HEK293T (cell line): ENCODE results near the gene NPR3.

Experiments used
- CTCF ChIA-PET: fragments of 350-600 bp; formaldehyde crosslinking; extraction: SDS; loops from one replicate; lab custom pipeline; 2021; ENCODE audit warnings: antibody characterized with exemption, inconsistent platforms; lab: Yijun Ruan, JAX
- POLR2A ChIA-PET: fragments of 350-600 bp; formaldehyde crosslinking; extraction: SDS; loops from one replicate; lab custom pipeline; 2020; ENCODE audit warnings: antibody characterized with exemption, inconsistent platforms; lab: Yijun Ruan, JAX
- DNase-seq: peaks from one replicate; pipeline ENCODE4 v3.0.0; 2012; ENCODE audit warnings: mixed read lengths; ENCODE audit errors: extremely low spot score
- ARNT ChIP-seq: fragments of 450-650 bp; IDR thresholded peaks from 2 replicates; pipeline ENCODE4 v1.6.1; 2017; ENCODE audit warnings: mild to moderate bottlenecking
- BHLHE40 ChIP-seq: fragments of 450-650 bp; IDR thresholded peaks from 2 replicates; pipeline ENCODE4 v1.6.1; 2016; ENCODE audit warnings: mild to moderate bottlenecking, moderate library complexity, borderline replicate concordance
- CTBP1 ChIP-seq: fragments of 450-650 bp; IDR thresholded peaks from 2 replicates; pipeline ENCODE4 v1.6.1; 2016; ENCODE audit warnings: borderline replicate concordance
- ELF4 ChIP-seq: fragments of 450-650 bp; IDR thresholded peaks from 2 replicates; pipeline ENCODE4 v1.6.1; 2017; ENCODE audit warnings: antibody characterized with exemption
- FOXA1 ChIP-seq: fragments of 450-650 bp; IDR thresholded peaks from 2 replicates; pipeline ENCODE4 v1.6.1; 2016; ENCODE audit warnings: mild to moderate bottlenecking
- FOXK2 ChIP-seq: fragments of 450-650 bp; IDR thresholded peaks from 2 replicates; pipeline ENCODE4 v1.6.1; 2016; ENCODE audit warnings: mild to moderate bottlenecking
- FOXM1 ChIP-seq: fragments of 450-650 bp; IDR thresholded peaks from 2 replicates; pipeline ENCODE4 v1.6.1; 2017; ENCODE audit warnings: mild to moderate bottlenecking, borderline replicate concordance
- HDGF ChIP-seq: fragments of 450-650 bp; IDR thresholded peaks from 2 replicates; pipeline ENCODE4 v1.6.1; 2017; ENCODE audit warnings: antibody characterized with exemption, borderline replicate concordance
- L3MBTL2 ChIP-seq: fragments of 450-650 bp; conservative IDR thresholded peaks from 2 replicates; pipeline ENCODE4 v1.6.1; 2016; ENCODE audit warnings: mild to moderate bottlenecking
- LEF1 ChIP-seq: fragments of 450-650 bp; IDR thresholded peaks from 2 replicates; pipeline ENCODE4 v1.6.1; 2017; ENCODE audit warnings: mild to moderate bottlenecking, borderline replicate concordance
- NFRKB ChIP-seq: fragments of 450-650 bp; IDR thresholded peaks from 2 replicates; pipeline ENCODE4 v1.6.1; 2016; ENCODE audit warnings: mild to moderate bottlenecking, moderate library complexity
- PKNOX1 ChIP-seq: fragments of 450-650 bp; IDR thresholded peaks from 2 replicates; pipeline ENCODE4 v1.6.1; 2016
- SP1 ChIP-seq: fragments of 450-650 bp; IDR thresholded peaks from 2 replicates; pipeline ENCODE4 v1.6.1; 2017
- SUZ12 ChIP-seq: fragments of 450-650 bp; IDR thresholded peaks from 2 replicates; pipeline ENCODE4 v1.6.1; 2016; ENCODE audit warnings: mild to moderate bottlenecking
- TARDBP ChIP-seq: fragments of 450-650 bp; IDR thresholded peaks from 2 replicates; pipeline ENCODE4 v1.6.1; 2016
- ZNF384 ChIP-seq: fragments of 450-650 bp; IDR thresholded peaks from 2 replicates; pipeline ENCODE4 v1.6.1; 2016

The NPR3 gene

GRCh38 chr5:32713770-32714381, 2.8 kb downstream of the NPR3 start:
- no peak for TF ChIP-seq LEF1
- TF ChIP-seq L3MBTL2, result no peak
- TF ChIP-seq ZNF384, result no peak
- no peak for TF ChIP-seq BHLHE40
- TF ChIP-seq ARNT, result no peak
- no peak for TF ChIP-seq FOXK2
- no peak for TF ChIP-seq PKNOX1
- no peak for TF ChIP-seq FOXA1
- TF ChIP-seq ELF4, result no peak
- no peak for TF ChIP-seq CTBP1
- no peak for TF ChIP-seq HDGF
- DNase-seq, result no peak
- CTCF ChIA-PET, result no interaction called here
- POLR2A ChIA-PET, result no interaction called here

- TF ChIP-seq HDGF (no peak), FOXK2 (no peak), CTBP1 (no peak), FOXM1 (no peak), SUZ12 (no peak), ZNF384 (no peak), PKNOX1 (no peak), FOXA1 (no peak), L3MBTL2 (no peak), TARDBP (no peak), ELF4 (no peak), ARNT (no peak), BHLHE40 (no peak), NFRKB (no peak), LEF1 (no peak), SP1 (no peak)
- no peak for DNase-seq
- CTCF ChIA-PET, result no interaction called here
- POLR2A ChIA-PET, result no interaction called here
These were observed 3.7 kb downstream of the NPR3 start for GRCh38 chr5:32714836-32715235.

- TF ChIP-seq ARNT (no peak), NFRKB (no peak), HDGF (no peak), BHLHE40 (no peak), ELF4 (no peak), FOXK2 (no peak)
- no peak for DNase-seq
- ChIA-PET CTCF (no interaction called here), POLR2A (no interaction called here)
These were observed 9.2 kb downstream of the NPR3 start for GRCh38 chr5:32720300-32720699.

- no peak for DNase-seq
- ChIA-PET CTCF (no interaction called here), POLR2A (no interaction called here)
- TF ChIP-seq ARNT (no peak), NFRKB (no peak), TARDBP (no peak), ZNF384 (no peak), ELF4 (no peak), CTBP1 (no peak), SP1 (no peak), BHLHE40 (no peak), FOXK2 (no peak), PKNOX1 (no peak), FOXM1 (no peak), LEF1 (no peak), L3MBTL2 (no peak), SUZ12 (no peak), FOXA1 (no peak), HDGF (no peak)
These were observed 10.5 kb downstream of the NPR3 start for GRCh38 chr5:32721626-32722025.

- no peak for DNase-seq
These were observed 11.8 kb downstream of the NPR3 start for GRCh38 chr5:32722957-32723356.

More at GRCh38 chr5:32722957-32723356, 11.8 kb downstream of the NPR3 start:
- TF ChIP-seq FOXK2 (no peak), TARDBP (no peak), LEF1 (no peak), BHLHE40 (no peak), ZNF384 (no peak), L3MBTL2 (no peak), ELF4 (no peak), SP1 (no peak), SUZ12 (no peak), ARNT (no peak), FOXA1 (no peak), CTBP1 (no peak), FOXM1 (no peak), HDGF (no peak), PKNOX1 (no peak), NFRKB (no peak)
- CTCF ChIA-PET, result no interaction called here
- POLR2A ChIA-PET, result no interaction called here
